K562 (cell line): ENCODE measurements around the gene RERE. TPM values are rescaled to one million over a fixed set of nuclear protein-coding genes. Genes with fewer than 3 reads are reported as not detected.

ENCODE experiments used
- CHD7 ChIP-seq: fragments of 200-600 bp; sonication (generic); IDR thresholded peaks from one replicate; pipeline ENCODE4 v1.6.1; 2012; ENCODE audit warnings: mild to moderate bottlenecking, low read depth, low read length, inconsistent platforms
- COPS2 ChIP-seq: fragments of 450-650 bp; conservative IDR thresholded peaks from 2 replicates; pipeline ENCODE4 v1.6.1; 2016; ENCODE audit warnings: mild to moderate bottlenecking, moderate library complexity
- PCBP2 ChIP-seq: fragments of 200-400 bp; formaldehyde crosslinking; IDR thresholded peaks from 2 replicates; pipeline ENCODE4 v1.6.1; 2018; ENCODE audit warnings: low read length, low read depth, mild to moderate bottlenecking, moderate library complexity; ENCODE audit not compliant: poor library complexity, severe bottlenecking
- RB1 ChIP-seq: fragments of 450-650 bp; IDR thresholded peaks from 2 replicates; pipeline ENCODE4 v1.6.1; 2017; ENCODE audit warnings: low read depth, mild to moderate bottlenecking
- RBBP5 ChIP-seq: fragments of 200-600 bp; sonication (generic); IDR thresholded peaks from 2 replicates; pipeline ENCODE4 v1.6.1; 2012; ENCODE audit warnings: borderline replicate concordance, mild to moderate bottlenecking, low read length, control low read depth, inconsistent platforms; ENCODE audit not compliant: insufficient read depth, poor library complexity, severe bottlenecking
- RERE ChIP-seq: sonication (generic); formaldehyde crosslinking; IDR thresholded peaks from 2 replicates; pipeline ENCODE4 v1.8.0; 2023; ENCODE audit warnings: missing genetic modification reagents, mild to moderate bottlenecking, borderline replicate concordance
- RUNX1 ChIP-seq: sonication (generic); IDR thresholded peaks from 2 replicates; pipeline ENCODE4 v1.6.1; 2016; ENCODE audit warnings: antibody characterized with exemption, low read depth
- SMARCB1 ChIP-seq: IDR thresholded peaks from 2 replicates; pipeline ENCODE4 v1.6.1; 2011; ENCODE audit warnings: improper control_type of control experiment, low read depth; ENCODE audit not compliant: insufficient read length
- WHSC1 ChIP-seq: IDR thresholded peaks from one replicate; pipeline ENCODE4 v1.6.1; 2012; ENCODE audit warnings: low read length, control low read depth, inconsistent platforms
- ZBTB17 ChIP-seq: fragments of 450-650 bp; formaldehyde crosslinking; IDR thresholded peaks from 2 replicates; pipeline ENCODE4 v1.4.0; 2020; ENCODE audit warnings: mild to moderate bottlenecking
- ZBTB7A ChIP-seq: IDR thresholded peaks from 2 replicates; pipeline ENCODE4 v1.6.1; 2011; ENCODE audit warnings: low read depth, mild to moderate bottlenecking, low read length, moderate library complexity, borderline replicate concordance; ENCODE audit not compliant: control insufficient read depth
- ZNF766 ChIP-seq: fragments of 200-800 bp; sonication (Bioruptor generic); conservative IDR thresholded peaks from 2 replicates; pipeline ENCODE4 v1.6.1; 2016; ENCODE audit warnings: missing genetic modification characterization, missing compliant biosample characterization
- polyA plus RNA-seq, 8 experiments: library from polyadenylated mRNA; depleted of rRNA in 4 of 8; stranded (reverse) in 5 of 8; unstranded in 3 of 8; fragments of >200 nt; fragmentation: Nextera tagmentation in 2 of 8; fragmentation: Illumina TruSeq in 1 of 8; extraction: Ambion mirVana in 2 of 8; extraction: Trizol in 1 of 8; gene quantifications; 2 replicates each; pipeline versions ENCODE4 v1.2.1 to v1.2.3, GENCODE V29; 2011 to 2014; ENCODE audit warnings: inconsistent platforms in 1 of 8, missing spikeins in 1 of 8
- total RNA-seq, 7 experiments: library from RNA; depleted of rRNA in 6 of 7; stranded (reverse); fragments of >200 nt in 6 of 7; fragmentation: Illumina TruSeq in 2 of 7; extraction: Trizol in 2 of 7; gene quantifications; 2 replicates each; pipeline versions ENCODE4 v1.2.1 to v1.2.3, GENCODE V29; 2011 to 2021; ENCODE audit warnings: low replicate concordance in 1 of 7

Gene RERE
- total and polyA plus RNA-seq, 9 of the 15 experiments (the other 6 are each of a cell fraction or from before 2014, with no cell fraction given), result 3.0 to 51.5 (median 13.4) TPM

GRCh38 chr1:8790478-8790877 lies 27.0 kb downstream of the RERE start (continued):
- no peak for TF ChIP-seq CHD7
- no peak for TF ChIP-seq RUNX1
- no peak for TF ChIP-seq RERE
- TF ChIP-seq WHSC1, result no peak
- TF ChIP-seq RB1, result no peak
- no peak for TF ChIP-seq COPS2
- TF ChIP-seq PCBP2, result no peak
- peak; percentile 21 for TF ChIP-seq RBBP5
- no peak for TF ChIP-seq ZBTB7A
- TF ChIP-seq ZNF766, result no peak
- TF ChIP-seq SMARCB1, result no peak
- TF ChIP-seq ZBTB17 (CRISPR knock-in tag), result no peak
